H4 (cell line): ENCODE data around the gene UGT1A10. TPM values are rescaled to one million over a fixed set of nuclear protein-coding genes. Genes with fewer than 3 reads are reported as not detected.
"Not testable (repeated sequence)": the region's sequence is repeated elsewhere in the genome, so short reads cannot be mapped to it uniquely, and the experiment has no call there.

Experiments used
- DNase-seq: peaks from one replicate; pipeline ENCODE4 v3.0.0-alpha.2; 2015; ENCODE audit warnings: low spot score
- total RNA-seq: library from RNA; depleted of rRNA; stranded (reverse); fragments of >200 nt; shearing (Covaris generic); gene quantifications from 2 replicates; pipeline ENCODE4 v1.2.3, GENCODE V29; 2014

The UGT1A10 gene
- total RNA-seq, 1 experiment from 2014 or later = not detected

DNA sequence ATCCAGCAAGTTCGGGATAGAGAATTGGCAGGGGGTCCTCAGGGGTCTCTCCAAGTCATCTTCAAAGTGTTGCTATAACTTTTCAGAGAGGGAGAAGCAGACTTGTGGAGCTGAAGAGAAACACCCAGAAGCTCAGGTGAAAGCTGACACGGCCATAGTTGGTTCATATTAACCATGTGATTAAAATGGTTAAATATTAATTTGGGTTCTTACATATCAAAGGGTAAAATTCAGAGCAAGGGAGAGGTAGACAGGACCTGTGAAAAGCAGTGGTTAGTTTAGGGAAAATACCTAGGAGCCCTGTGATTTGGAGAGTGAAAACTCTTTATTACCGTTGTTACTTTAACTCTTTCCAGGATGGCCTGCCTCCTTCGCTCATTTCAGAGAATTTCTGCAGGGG, 56.4 kb downstream of the UGT1A10 start, which contains the start of gene UGT1A6:
UGT1A6 (plus strand) TSS at position 243 of the 400 bp plus-strand sequence; CDS start at position 358, 115 bp downstream.
- no peak for DNase-seq

- no peak for DNase-seq
Observed at GRCh38 chr2:233693963-233694362, 57.7 kb downstream of the UGT1A10 start.

- DNase-seq = no peak
Observed at GRCh38 chr2:233698740-233699139, 62.5 kb downstream of the UGT1A10 start.

- peak; percentile 25 for DNase-seq
Observed at GRCh38 chr2:233699424-233700027, 63.3 kb downstream of the UGT1A10 start.

DNA sequence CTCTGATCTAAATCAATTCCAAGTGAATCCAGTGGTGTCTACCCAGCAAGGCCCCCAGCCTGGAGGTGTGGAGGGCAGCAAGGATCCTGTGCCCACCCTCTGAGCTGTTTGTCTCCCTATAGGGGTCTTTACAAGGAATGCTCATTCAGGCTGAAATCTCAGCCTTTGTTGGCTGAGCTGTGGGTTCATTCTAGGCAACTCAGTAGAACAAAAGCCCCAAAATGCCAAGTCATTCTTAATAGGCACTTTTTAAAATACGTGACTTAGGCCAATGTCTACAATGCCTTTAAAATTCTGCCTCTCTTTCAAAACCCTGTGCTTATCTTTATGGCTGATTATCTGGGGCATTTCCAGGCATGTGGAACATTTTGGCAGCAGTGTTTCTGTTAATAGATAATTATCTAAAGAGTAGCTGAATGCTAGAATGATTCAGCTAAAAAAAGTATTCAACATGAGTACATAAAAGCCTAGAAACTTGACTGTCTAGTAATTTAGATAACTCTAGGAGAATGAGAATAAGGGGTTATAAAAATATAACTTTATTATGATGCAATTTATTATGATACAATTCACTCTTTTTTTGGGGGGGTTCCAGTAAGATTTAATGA, 63.9 kb downstream of the UGT1A10 start:
- DNase-seq = peak; percentile 96

- DNase-seq = not testable (repeated sequence)
Observed at GRCh38 chr2:233700842-233701241, 64.6 kb downstream of the UGT1A10 start.

DNA sequence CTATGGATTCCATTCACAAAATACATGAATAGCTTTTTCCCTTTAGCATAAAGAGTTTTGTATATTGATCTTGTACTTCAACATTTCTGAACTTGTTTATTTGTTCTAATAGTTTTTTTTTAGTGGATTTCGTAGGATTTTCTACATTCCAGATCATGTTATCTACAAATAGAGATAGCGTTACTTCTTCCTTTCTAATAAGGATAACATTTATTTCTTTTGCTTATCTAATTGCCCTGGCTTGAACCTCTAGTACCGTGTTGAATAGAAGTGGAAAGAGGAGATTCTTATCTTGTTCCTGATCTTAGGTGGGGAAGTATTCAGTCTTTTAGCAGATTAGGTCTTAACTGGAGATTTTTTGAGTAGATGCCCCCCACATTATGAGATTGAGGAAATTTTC, 66.0 kb downstream of the UGT1A10 start:
- no peak for DNase-seq

GRCh38 chr2:233705911-233706506, 69.8 kb downstream of the UGT1A10 start:
- DNase-seq = peak; percentile 94

GRCh38 chr2:233706720-233707119, 70.5 kb downstream of the UGT1A10 start:
- peak; percentile 81 for DNase-seq

DNA sequence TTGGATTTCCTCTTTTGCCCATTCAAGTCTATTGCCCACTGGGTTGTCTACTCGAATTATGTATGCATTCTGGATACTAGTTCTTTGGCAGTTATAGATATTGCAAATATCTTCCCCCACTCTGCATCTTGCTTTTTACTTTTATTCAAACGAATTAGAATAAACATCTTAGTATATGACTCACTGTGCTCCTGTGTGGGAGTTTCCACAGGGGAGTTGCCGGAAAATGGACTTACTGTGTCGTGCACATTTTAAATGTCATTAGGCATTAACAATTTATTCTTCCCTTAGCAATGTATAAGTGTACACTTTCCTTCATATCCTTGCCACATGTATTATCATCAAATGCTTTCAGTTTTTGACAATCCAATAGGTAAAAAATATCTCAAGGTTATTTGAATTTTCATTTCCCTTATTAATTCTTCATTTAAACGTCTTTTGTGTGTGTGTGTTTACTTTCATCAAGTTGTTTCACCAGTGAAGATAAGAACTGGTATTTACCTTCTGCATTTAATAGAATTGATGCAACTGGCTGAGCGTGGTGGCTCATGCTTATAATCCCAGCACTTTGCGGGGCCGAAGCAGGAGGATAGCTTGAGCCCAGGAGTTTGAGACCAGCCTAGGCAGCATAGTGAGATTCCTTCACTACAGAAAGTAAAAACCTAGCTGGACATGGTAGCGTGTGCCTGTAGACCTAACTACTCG, 71.8 kb downstream of the UGT1A10 start:
- peak; percentile 72 for DNase-seq

GRCh38 chr2:233708942-233709341, 72.7 kb downstream of the UGT1A10 start:
- DNase-seq = peak; percentile 53

DNA sequence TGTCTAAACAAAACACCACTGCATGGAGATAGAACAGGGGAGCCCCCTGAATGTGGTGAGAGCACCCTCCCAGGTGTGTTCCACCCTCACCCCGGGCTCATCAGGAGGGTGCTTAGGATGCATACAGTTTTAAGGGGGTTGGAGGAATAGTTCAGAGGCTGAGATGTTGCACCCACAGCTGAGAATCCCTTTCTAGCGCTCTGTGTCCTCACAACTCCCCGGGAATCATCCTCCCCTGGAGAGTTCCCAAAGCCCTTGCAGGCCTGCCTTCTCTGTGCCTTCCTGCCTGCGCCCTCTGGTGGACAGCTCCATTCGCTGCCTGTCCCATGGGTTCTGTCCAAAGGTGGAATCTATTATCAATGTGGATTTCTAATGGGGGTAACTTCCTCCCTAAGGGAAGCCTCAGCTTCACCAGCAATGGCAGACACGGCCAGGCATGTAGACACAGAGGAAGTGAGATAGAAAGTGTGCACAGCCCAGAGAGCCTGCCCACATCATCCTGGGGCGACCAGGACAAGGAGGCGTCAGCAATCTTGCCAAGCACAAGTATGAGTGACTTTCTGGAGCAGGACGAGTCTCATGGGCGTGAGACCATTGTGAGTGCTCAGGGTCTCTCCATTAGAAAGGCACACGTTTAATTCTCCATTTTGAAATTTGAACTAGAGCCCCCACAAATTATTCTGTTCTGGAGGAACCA, 75.2 kb downstream of the UGT1A10 start:
- DNase-seq = peak; percentile 86

- no peak for DNase-seq
Observed at GRCh38 chr2:233712611-233713261, 76.5 kb downstream of the UGT1A10 start, which contains the start of gene UGT1A5. UGT1A5 (plus strand) TSS chr2:233712907; CDS start chr2:233712992, 85 bp downstream.

- no peak for DNase-seq
Observed at GRCh38 chr2:233713262-233713615, 77.0 kb downstream of the UGT1A10 start.

GRCh38 chr2:233714121-233714520, 77.9 kb downstream of the UGT1A10 start:
- no peak for DNase-seq

- no peak for DNase-seq
Observed at GRCh38 chr2:233718552-233718951, 82.3 kb downstream of the UGT1A10 start, which contains the start of gene UGT1A4. UGT1A4 (plus strand) TSS chr2:233718736; CDS start chr2:233718821, 85 bp downstream.

DNA sequence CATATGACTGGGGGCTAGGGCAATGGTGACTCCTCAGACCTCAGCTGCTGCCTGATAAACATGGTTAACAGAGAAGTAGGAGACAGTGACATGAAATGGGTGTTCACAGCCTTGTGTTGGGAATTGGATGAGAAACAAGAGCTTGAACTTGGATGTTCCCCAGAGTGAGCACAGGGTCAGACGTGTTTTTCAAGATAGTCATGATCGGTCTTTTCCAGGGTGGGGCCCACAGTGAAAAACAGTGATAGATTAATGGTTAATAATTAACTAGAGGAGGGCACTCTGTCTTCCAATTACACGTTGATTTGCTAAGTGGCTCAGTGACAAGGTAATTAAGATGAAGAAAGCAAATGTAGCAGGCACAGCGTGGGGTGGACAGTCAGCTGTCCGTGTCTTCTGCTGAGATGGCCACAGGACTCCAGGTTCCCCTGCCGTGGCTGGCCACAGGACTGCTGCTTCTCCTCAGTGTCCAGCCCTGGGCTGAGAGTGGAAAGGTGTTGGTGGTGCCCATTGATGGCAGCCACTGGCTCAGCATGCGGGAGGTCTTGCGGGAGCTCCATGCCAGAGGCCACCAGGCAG, 92.6 kb downstream of the UGT1A10 start, which contains the start of gene UGT1A3:
UGT1A3 (plus strand) TSS at position 320 of the 579 bp plus-strand sequence; CDS start at position 405, 85 bp downstream.
- DNase-seq = no peak

DNA sequence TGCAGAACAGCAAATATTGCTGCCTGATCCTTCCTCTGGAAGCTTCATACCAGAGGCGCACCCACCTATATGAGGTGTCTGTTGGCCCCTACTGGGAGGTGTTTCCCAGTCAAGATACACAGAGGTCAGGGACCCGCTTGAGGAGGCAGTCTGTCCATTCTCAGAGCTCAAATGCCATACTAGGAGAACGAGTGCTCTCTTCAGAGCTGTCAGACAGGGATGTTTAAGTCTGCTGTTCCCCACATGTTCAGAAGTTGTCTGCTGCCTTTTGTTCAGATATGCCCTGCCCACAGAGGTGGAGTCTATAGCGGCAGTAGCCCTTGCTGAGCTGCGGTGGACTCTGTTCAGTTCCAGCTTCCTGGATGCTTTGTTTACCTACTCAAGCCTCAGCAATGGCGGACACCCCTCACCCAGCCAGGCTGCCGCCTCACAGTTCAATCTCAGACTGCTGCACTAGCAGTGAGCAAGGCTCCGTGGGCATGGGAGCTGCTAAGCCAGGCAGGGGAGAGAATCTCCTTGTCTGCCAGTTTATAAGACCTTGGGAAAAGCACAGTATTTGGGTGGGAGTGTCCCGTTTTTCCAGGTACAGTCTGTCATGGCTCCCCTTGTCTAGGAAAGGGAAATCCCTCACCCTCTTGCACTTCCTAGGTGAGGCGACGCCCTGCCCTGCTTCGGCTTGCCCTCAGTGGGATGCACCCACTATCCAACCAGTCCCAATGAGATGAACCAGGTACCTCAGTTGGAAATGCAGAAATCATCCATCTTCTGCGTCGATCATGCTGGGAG, 100.8 kb downstream of the UGT1A10 start:
- DNase-seq = not testable (repeated sequence)

DNA sequence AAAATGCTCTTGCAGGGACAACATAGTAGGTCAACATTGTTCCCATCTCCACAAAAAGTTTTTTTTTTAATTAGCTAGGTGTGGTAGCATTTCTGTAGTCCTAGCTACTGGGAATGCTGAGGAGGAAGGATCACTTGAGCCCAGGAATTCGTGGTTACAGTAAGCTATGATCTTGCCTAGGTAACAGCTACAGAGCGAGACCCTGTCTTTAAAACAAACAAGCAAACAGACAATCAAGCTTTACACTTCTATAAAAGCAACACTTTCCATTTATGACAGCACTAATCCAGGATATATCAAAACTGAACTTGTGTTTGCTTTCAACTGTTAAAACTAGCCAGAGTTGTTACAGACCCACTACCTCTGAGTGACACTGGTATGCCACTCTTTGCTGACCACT, 104.6 kb downstream of the UGT1A10 start:
- no peak for DNase-seq
